Thymus (tissue), 11 donors: ENCODE measurements around the gene PFN3. TPM values are rescaled to one million over a fixed set of nuclear protein-coding genes. Genes with fewer than 3 reads are reported as not detected.

Experiments used
- DNase-seq, 9 donors: peaks; one replicate each; pipeline ENCODE4 v3.0.0-alpha.2; 2013; ENCODE audit warnings: low spot score in 9 of 9, low read depth in 6 of 9, missing footprints in 1 of 9
- H3K27ac ChIP-seq, 2 donors: one replicate each; pipeline ENCODE4 v1.5.1; 2013; ENCODE audit warnings: control low read depth in 1 of 2, low read depth in 1 of 2, low read length in 1 of 2, mild to moderate bottlenecking in 1 of 2, moderate library complexity in 1 of 2
- H3K27me3 ChIP-seq, 2 donors: one replicate each; pipeline ENCODE4 v1.5.1; 2013; ENCODE audit warnings: low read length in 1 of 2; ENCODE audit not compliant: control insufficient read depth in 2 of 2, insufficient read depth in 1 of 2
- H3K36me3 ChIP-seq, 2 donors: one replicate each; pipeline ENCODE4 v1.5.1; 2013; ENCODE audit warnings: low read length in 1 of 2, mild to moderate bottlenecking in 1 of 2, moderate library complexity in 1 of 2; ENCODE audit not compliant: control insufficient read depth in 2 of 2, insufficient read depth in 2 of 2
- H3K4me1 ChIP-seq, 2 donors: one replicate each; pipeline ENCODE4 v1.5.1; 2013; ENCODE audit warnings: low read length in 2 of 2; ENCODE audit not compliant: control insufficient read depth in 2 of 2, insufficient read depth in 2 of 2
- H3K4me3 ChIP-seq, 2 donors: one replicate each; pipeline ENCODE4 v1.5.1; 2013; ENCODE audit warnings: low read length in 2 of 2, control low read depth in 1 of 2, mild to moderate bottlenecking in 1 of 2
- H3K9me3 ChIP-seq, 2 donors: one replicate each; pipeline ENCODE4 v1.5.1; 2013; ENCODE audit warnings: low read length in 1 of 2, mild to moderate bottlenecking in 1 of 2; ENCODE audit not compliant: control insufficient read depth in 2 of 2, insufficient read depth in 1 of 2
- WGBS: extraction: QIAGEN DNeasy Blood & Tissue Kit; methylation state at CpG from one replicate; pipeline ENCODE4 v1.1.7; 2013; 5-methylcytosine and 5-hydroxymethylcytosine counted together
- polyA plus RNA-seq: library from polyadenylated mRNA; stranded (reverse); fragments of 200-250 nt; gene quantifications from one replicate; pipeline ENCODE4 v1.2.3, GENCODE V29; 2013
- total RNA-seq: library from RNA; stranded (reverse); fragments of 120-200 nt; gene quantifications from one replicate; pipeline ENCODE4 v1.2.4, GENCODE V29; 2013
- donor health status: healthy.

PFN3 gene
- total and polyA plus RNA-seq, 2 donors, result not detected

GRCh38 chr5:177403102-177403791 is 2.8 kb upstream of the PFN3 start:
- Histone ChIP-seq H3K36me3 (no peaks in the 10 kb centered on the region), H3K27ac (no peak overlapping the region), H3K9me3 (peaks cover 0 to 30% of the 10 kb centered on the region in 2 donors), H3K4me1 (peaks cover 25 to 44% of the 10 kb centered on the region in 2 donors), H3K4me3 (peak overlapping the region; percentile 20 to 43), H3K27me3 (peaks cover 41 to 78% of the 10 kb centered on the region in 2 donors)
- peak in 3 of 9 donors; percentile 32 to 62 (median 42) for DNase-seq
- 2% methylated on average over 61 of the region's 61 CpGs for WGBS

- 25% methylated on average over 49 of the region's 49 CpGs for WGBS
- Histone ChIP-seq H3K9me3 (peaks cover 0 to 32% of the 10 kb centered on the region in 2 donors), H3K27me3 (peaks cover 41 to 86% of the 10 kb centered on the region in 2 donors), H3K27ac (no peak overlapping the region), H3K4me1 (peaks cover 25 to 44% of the 10 kb centered on the region in 2 donors), H3K36me3 (no peaks in the 10 kb centered on the region), H3K4me3 (peak overlapping the region in 1 of 2 donors; percentile 43)
- peak in 5 of 9 donors; percentile 60 to 84 (median 76) for DNase-seq
These were observed 2.0 kb upstream of the PFN3 start for GRCh38 chr5:177402271-177403043.

- 95% methylated on average over 16 of the region's 16 CpGs for WGBS
- Histone ChIP-seq H3K27me3 (peaks cover 24 to 75% of the 10 kb centered on the region in 2 donors), H3K9me3 (peaks cover 0 to 19% of the 10 kb centered on the region in 2 donors), H3K4me3 (no peak overlapping the region), H3K4me1 (peaks cover 7 to 18% of the 10 kb centered on the region in 2 donors), H3K27ac (no peak overlapping the region), H3K36me3 (no peaks in the 10 kb centered on the region)
- no peak for DNase-seq
These were observed 2.5 kb downstream of the PFN3 start for GRCh38 chr5:177397875-177398390.

GRCh38 chr5:177396807-177397206 is 3.7 kb downstream of the PFN3 start:
- Histone ChIP-seq H3K27me3 (peaks cover 17 to 64% of the 10 kb centered on the region in 2 donors), H3K4me1 (peaks cover 0 to 8% of the 10 kb centered on the region in 2 donors), H3K9me3 (peaks cover 0 to 15% of the 10 kb centered on the region in 2 donors), H3K36me3 (no peaks in the 10 kb centered on the region), H3K27ac (no peak overlapping the region), H3K4me3 (no peak overlapping the region)
- DNase-seq, result no peak
- 96% methylated on average over 10 of the region's 10 CpGs for WGBS

GRCh38 chr5:177396078-177396477 is 4.4 kb downstream of the PFN3 start:
- Histone ChIP-seq H3K9me3 (peaks cover 0 to 10% of the 10 kb centered on the region in 2 donors), H3K4me1 (peaks cover 0 to 12% of the 10 kb centered on the region in 2 donors), H3K27me3 (peaks cover 9 to 57% of the 10 kb centered on the region in 2 donors), H3K36me3 (no peaks in the 10 kb centered on the region), H3K27ac (no peak overlapping the region), H3K4me3 (no peak overlapping the region)
- DNase-seq, result no peak
- WGBS, result 84% methylated on average over 8 of the region's 8 CpGs

GRCh38 chr5:177393990-177394389 is 6.5 kb downstream of the PFN3 start:
- H3K4me1 ChIP-seq, result peaks cover 0 to 29% of the 10 kb centered on the region in 2 donors
- H3K4me3 ChIP-seq, result no peak overlapping the region
- DNase-seq, result no peak
- 93% methylated on average over 5 of the region's 5 CpGs for WGBS
- H3K9me3 ChIP-seq, result peaks cover 0 to 3% of the 10 kb centered on the region in 2 donors
- peaks cover 3 to 41% of the 10 kb centered on the region in 2 donors for H3K27me3 ChIP-seq
- no peak overlapping the region for H3K27ac ChIP-seq
- H3K36me3 ChIP-seq, result no peaks in the 10 kb centered on the region

GRCh38 chr5:177393206-177393765 is 7.2 kb downstream of the PFN3 start:
- peaks cover 3 to 34% of the 10 kb centered on the region in 2 donors for H3K27me3 ChIP-seq
- no peak for DNase-seq
- no peak overlapping the region for H3K4me3 ChIP-seq
- H3K4me1 ChIP-seq, result peaks cover 0 to 36% of the 10 kb centered on the region in 2 donors
- no peaks in the 10 kb centered on the region for H3K36me3 ChIP-seq
- 12% methylated on average over 1 of the region's 1 CpG for WGBS
- peaks cover 0 to 2% of the 10 kb centered on the region in 2 donors for H3K9me3 ChIP-seq
- H3K27ac ChIP-seq, result no peak overlapping the region

- H3K9me3 ChIP-seq, result no peaks in the 10 kb centered on the region
- H3K27ac ChIP-seq, result no peak overlapping the region
- H3K4me3 ChIP-seq, result no peak overlapping the region
- no peak for DNase-seq
- no peaks in the 10 kb centered on the region for H3K36me3 ChIP-seq
- peaks cover 3 to 29% of the 10 kb centered on the region in 2 donors for H3K27me3 ChIP-seq
- WGBS, result 56% methylated on average over 5 of the region's 5 CpGs
- H3K4me1 ChIP-seq, result peaks cover 0 to 36% of the 10 kb centered on the region in 2 donors
These were observed 7.7 kb downstream of the PFN3 start for GRCh38 chr5:177392765-177393164.
